Activated CD8-positive, alpha-beta memory T cell treated with anti-CD3 and anti-CD28 coated beads, Interleukin-2, amount 50 U/mL, for 24 hours (primary cell): ENCODE results near the gene CBX4.

Experiments used
- DNase-seq: peaks from one replicate; pipeline ENCODE4 v3.0.0-alpha.2; 2020; ENCODE audit errors: extremely low read depth

The CBX4 gene

DNA sequence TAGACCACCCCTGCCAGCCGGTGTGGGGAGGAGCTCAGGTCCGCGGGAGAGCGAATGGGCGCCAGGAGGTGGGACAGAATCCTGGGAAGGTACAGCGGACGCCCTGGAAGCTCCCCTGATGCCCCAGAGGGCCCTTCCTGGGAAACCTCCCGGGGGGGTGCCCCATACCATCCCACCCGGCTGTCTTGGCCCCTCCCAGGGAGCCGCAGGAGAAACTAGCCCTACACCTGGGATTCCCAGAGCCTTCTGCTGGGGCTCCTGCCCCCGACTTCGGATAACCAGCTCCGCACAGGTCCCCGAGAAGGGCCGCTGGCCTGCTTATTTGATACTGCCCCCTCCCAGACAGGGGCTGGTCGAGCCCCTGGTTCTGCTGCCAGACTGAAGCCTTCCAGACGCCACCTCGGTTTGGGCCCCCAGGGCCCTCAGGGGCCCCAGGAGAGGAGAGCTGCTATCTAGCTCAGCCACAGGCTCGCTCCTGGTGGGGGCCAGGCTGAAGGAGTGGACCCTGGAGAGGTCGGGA is 3.0 kb upstream of the CBX4 start:
- no peak for DNase-seq

DNA sequence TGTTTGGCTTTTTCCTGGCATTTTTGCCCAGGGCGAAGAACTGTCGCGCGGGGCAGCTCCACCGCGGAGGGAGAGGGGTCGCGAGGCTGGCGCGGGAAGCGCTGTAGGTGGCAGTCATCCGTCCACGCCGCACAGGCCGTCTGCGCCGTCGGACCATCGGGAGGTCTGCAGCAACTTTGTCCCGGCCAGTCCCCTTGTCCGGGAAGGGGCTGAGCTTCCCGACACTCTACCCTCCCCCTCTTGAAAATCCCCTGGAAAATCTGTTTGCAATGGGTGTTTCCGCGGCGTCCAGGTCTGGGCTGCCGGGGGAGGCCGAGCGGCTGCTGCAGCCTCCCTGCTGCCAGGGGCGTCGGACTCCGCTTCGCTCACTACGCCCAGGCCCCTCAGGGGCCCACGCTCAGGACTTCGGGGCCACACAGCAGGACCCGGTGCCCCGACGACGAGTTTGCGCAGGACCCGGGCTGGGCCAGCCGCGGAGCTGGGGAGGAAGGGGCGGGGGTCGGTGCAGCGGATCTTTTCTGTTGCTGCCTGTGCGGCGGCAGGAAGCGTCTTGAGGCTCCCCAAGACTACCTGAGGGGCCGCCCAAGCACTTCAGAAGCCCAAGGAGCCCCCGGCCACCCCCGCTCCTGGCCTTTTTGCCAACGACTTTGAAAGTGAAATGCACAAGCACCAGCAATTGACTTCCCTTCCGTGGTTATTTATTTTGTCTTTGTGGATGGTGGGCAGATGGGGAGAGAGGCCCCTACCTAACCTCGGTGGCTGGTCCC is 2.3 kb upstream of the CBX4 start:
- no peak for DNase-seq

DNA sequence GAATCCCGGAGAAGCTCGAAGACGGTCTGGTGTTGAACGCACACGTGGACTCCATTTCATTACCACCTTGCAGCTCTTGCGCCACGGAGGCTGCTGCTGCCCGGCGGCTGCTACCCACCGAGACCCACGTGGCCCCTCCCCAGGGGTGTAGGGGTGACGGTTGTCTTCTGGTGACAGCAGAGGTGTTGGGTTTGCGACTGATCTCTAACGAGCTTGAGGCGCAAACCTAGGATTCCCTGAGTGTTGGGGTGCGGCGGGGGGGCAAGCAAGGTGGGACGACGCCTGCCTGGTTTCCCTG is 1.7 kb upstream of the CBX4 start:
- DNase-seq: no peak

DNA sequence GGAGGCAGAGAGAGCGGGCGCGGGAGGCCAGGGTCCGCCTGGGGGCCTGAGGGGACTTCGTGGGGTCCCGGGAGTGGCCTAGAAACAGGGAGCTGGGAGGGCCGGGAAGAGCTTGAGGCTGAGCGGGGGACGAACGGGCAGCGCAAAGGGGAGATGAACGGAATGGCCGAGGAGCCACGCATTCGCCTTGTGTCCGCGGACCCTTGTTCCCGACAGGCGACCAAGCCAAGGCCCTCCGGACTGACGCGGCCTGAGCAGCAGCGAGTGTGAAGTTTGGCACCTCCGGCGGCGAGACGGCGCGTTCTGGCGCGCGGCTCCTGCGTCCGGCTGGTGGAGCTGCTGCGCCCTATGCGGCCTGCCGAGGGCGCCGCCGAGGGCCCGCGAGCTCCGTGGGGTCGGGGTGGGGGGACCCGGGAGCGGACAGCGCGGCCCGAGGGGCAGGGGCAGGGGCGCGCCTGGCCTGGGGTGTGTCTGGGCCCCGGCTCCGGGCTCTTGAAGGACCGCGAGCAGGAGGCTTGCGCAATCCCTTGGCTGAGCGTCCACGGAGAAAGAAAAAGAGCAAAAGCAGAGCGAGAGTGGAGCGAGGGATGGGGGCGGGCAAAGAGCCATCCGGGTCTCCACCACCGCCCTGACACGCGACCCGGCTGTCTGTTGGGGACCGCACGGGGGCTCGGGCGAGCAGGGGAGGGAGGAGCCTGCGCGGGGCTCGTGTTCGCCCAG is 1.2 kb upstream of the CBX4 start:
- no peak for DNase-seq

DNA sequence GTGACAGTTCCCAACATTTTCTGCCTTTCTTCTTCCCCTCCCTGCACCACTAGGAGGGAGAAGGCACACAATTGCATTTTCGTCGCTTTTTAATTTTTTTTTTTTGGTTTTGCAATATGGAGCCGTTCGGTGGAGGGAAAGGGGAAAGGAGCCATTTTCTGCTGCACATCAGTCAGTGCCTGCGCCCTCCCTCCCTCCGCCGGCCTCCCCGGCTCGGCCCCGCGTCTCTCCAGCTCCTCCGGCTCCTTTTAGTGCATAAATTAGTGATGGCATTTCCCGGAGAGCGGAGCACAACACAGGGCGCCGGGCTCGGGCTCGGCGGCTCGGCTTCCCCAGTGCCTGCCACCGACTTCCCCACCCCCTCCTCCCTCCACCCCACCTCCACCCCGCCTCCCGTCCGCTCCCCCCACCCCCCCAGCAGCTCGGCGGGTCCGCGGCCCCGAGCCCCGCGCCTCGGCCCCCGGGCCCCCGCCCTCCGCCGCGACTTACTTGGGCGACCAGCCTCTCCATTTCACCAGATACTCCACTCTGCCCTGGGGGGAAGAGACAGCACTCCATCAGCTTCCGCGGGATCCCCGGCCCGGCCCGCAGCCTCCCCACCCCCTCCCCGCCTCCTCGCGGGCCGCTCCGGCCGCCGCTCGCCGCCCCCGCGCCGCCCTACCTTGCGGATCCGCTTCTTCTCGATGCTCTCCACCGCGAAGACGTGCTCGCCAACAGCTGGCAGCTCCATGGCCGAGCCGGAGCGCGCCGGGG is 542 bp downstream of the CBX4 start:
- no peak for DNase-seq

DNA sequence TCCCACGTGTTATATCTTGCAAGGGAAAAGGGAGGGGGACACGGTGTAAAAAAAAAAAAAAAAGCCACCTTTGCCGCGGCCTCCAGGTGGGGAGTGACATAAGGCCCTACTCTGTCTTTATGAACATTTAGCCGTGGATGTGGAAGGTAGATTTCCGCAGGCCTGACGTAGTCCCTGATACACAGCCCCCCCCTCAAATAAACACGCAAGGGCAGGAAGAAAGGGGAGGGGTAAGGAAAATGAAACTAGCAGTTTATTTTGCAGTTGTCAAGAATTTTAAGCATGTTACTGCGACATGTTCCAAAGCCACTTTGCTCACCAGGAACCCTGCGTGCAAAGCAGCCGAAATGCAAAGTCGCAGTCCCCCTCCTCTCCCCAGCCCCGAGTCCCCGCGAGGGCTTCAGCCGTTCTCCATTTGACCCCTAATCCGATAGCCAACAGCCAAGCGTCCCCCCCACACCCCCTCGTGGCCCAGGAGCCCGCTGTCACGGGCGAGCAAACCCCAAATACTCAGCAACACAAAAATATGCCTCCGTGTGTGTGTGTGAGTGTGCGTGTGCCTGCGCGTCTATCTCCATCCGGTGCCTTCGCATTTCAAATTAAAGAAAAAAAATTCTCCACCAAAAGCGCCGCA is 1.2 kb downstream of the CBX4 start:
- no peak for DNase-seq

DNA sequence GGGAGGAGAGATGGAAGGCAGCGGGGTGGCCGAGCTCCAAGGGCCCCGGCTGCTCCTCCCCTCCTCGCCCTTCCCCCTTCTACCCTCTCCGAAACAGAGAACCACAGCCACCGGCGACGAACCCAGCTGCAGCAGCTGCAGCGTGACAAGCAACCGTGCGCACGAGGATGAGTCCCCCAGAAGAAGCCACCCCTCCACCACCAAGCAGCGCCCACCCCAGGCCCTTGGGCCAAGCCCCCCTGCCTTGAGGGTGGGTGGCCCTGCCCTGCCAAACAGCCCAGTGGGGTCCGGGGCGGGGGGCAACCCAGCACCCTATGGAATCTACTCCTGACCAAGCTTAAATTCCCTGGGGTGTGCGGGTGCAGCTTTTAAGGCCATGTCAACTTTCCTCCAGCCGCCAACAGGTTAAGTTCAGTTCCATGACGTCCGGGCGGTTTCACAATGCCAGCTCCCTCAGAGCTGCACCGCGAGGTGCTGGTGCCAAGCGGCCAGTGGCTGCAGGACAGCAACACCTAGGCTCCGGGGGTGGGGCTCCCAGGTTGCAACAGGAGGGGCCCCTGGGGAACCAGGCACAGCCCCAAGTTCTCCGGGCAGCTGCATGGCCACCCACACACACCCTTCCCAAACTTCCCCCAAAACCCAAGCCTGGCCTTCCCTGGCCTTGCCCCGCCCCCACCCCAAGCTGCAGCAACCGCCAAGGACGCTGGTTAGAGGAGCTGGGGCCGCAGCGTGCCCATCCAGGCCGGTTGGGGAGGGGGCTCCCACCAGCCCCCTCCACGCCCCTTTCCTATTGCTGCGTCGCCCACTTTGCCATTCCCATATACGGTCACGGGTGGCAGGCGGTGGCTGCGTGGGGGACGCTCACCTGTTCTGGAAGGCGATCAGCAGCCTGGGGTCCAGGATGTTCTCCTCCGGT is 2.0 kb downstream of the CBX4 start:
- no peak for DNase-seq

DNA sequence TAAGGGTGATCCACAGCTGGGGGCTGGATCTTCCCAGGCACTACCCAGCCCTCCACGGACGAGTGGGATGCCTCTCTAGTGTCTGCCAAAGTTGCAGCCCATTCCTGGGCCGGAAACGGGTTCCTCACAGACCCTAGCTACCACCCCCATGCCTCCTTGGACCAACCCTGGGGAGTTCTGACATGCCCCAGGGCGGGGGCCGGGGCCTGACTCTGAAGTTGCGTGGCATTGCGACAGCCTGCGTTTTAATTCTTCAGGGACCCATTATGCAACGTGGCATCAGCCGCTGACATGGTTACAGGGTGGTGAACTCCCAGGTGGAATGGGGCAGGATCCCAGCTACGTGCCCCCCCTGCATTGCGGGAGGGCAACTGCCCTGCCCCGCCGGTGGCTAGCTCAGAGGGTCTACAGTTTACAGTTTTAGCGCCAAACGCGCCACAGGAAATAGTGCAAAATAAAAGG is 2.7 kb downstream of the CBX4 start:
- no peak for DNase-seq

DNA sequence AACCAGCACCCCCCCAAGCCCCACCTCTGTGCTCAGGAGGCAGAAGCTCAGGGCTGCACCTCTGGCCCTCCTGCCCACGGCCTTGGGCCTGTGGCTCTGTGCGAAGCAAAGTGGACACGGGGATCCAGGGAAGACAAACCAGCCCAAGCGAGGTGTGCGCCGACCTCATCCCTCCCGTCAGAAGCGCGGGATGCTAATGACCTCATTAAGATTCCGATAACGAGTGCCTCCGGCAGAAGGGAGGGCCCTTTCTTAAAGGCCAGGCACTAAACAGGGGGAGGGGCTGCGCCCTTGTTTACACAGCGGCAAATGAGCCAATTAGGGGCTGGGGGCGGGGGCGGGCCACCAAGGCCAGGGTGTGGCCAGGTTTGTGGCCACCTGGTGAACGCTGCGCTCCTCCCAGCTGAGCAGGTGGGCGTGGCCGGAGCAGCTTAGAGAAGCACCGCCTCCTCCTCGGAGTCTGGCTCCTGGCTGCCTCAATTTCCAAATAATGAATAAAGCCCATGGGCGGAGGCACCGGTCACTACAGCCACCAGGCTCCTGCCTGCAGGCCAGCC is 3.2 kb downstream of the CBX4 start:
- DNase-seq: no peak

DNA sequence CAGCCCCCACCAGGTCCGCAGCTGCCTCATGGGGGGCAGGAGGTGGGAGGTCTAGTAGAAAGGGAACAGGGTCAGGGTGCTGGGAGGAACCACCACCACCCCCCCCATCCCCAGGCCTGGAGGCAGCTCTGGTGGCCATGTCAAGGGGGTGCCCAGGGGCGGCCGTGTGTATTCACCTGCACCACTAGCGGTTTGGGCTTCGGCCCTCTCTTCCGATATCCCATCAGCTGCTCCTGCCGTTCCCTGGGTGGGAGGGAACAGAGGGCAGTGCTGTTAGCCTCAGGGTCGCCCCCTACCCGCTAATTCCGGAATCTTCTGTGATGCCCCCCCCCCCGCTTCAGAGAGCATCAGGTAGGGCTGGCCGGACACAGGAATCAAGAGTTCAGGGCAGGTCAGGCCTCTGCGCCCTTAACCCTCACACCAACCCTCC is 3.8 kb downstream of the CBX4 start:
- no peak for DNase-seq

DNA sequence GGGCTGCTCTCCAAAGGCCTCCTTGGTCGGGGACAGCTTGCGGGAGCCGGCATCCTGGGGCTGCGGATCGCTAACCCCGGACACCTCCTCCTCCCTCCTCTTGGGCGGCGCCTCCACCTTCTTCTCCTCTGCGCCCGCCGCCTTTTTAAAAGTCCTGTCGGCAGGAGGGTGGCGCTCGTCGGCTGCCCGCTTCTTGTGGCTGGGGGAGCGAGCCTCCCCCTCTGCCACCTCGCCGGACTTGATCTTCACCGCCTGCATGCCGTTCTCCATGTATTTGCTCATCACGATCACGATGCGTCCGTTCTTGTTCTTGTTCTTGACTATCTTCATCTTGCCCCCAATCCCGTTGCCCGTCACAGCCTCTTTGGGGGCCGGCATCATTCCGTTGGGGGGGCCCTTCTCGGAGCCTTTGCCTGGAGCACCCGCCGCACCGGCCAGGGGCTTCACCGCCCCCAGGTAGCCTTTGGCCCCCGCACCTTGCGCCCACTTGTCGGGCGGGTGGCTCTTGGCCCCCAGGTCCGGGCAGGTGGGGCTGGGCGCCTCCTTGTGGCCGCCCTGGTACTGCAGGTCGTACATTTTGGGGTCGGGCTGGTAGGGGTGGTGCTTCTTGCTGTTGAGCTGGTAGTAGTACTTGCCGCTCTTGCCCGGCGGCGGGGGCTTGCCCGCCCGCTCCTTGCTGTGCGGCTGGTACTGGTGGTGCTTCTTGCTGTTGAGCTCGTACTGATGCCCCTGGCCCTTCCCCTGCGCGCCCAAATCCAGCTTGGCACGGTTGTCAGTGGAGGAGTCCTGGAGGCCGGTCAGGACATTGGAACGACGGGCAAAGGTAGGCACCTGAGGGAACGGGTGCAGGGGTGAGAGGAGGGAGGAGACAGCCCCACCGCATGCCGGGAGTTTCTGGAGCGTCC is 4.4 kb downstream of the CBX4 start:
- no peak for DNase-seq

DNA sequence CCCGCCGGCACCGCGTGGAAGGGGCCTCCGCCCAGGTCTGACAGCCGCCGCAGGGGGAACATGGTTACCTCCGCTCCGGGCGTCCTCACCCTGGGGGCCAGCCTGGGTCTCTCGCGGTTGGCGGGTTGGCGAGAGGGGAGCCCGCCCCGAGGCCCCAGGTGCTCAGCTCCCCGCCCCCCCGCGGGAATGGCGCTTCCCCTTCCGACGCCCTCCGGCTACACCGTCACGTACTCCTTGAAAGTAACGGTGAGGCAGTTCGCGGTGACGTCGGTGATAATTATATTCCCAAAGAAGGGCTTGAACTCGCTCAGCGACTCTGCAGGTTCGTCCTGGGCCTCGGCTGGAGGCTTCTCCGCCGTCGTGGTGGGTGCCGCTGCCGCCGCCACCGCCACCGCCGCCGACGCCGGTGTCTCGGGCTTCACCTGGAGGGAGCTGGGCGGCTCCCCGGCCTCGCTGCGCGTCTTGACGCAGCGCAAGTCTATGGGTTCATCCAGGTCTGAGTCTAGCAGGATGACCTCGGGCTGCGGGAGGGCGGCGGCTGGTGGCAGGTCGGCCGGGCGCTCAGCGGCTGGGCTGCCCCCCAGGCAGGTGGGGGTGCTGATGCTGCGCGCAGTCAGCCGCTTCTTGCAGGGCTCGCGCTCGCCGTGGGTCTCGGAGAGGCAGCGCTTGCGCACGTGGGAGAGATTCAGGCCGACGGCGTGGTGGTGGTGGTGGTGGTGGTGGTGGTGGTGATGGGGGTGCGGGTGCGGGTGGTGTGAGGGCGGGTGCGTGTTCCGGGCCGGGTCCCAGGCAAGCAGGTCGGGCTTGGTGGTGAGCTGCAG is 5.3 kb downstream of the CBX4 start:
- no peak for DNase-seq

DNA sequence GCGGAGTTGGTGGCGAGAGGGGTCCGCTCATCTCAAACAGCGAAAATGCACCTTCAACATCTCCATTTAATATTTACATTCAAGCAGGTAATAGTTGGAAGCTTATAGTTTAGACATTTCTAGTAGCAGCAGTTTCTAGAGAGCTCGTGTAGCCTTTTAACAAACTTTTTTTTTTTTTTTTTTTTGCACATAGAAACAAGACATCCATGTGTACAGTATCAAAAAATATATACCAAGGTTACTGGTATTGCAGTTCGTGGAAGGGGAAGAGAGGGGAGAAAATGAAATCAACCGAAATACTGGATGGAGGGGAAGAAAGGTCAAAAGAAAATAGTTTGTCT is 6.2 kb downstream of the CBX4 start:
- DNase-seq: no peak

DNA sequence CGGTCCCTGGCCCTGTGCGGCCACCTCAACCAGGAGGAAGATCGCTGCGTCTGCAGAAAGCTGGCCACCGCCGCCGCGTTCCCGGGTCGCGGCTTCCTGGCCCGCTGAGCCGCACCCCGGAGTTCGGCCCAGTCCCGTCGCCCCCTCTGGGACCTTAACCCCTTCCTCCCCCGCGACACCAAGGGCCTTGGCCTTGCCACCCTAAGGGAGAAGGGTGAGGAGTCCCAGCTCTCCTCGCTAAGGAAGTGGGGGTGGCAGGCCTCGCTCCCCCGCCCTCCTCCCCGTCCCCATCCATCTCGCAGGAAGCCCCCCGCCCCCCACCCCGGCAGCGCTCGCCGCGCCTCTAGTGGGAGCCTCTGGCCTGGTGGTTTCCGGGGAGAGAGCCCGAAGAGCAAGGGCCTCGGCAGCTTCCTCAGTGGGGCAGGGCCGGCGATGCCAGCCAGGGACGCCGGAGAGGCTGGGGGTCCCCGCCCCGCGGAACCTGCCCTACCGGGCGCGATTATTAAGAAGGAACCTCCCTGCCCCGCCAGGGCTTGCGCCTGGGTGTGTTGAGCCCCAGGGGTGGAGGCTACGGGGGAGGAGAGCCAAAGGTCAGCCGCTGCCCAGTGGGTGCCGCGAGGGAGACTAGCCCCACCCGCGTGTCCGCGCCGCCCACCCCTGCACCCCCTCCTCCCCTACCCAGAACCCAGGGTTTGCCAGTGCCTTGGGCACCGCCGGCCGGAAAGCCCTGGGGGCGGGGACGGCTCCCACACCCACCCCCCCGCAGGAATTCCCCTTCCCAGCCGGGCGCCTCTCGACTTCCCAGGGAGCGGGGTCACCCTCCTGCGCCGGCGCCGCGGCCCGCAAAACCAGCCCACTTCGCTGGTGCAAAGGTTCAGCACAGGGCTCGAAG is 6.8 kb downstream of the CBX4 start:
- DNase-seq: no peak

DNA sequence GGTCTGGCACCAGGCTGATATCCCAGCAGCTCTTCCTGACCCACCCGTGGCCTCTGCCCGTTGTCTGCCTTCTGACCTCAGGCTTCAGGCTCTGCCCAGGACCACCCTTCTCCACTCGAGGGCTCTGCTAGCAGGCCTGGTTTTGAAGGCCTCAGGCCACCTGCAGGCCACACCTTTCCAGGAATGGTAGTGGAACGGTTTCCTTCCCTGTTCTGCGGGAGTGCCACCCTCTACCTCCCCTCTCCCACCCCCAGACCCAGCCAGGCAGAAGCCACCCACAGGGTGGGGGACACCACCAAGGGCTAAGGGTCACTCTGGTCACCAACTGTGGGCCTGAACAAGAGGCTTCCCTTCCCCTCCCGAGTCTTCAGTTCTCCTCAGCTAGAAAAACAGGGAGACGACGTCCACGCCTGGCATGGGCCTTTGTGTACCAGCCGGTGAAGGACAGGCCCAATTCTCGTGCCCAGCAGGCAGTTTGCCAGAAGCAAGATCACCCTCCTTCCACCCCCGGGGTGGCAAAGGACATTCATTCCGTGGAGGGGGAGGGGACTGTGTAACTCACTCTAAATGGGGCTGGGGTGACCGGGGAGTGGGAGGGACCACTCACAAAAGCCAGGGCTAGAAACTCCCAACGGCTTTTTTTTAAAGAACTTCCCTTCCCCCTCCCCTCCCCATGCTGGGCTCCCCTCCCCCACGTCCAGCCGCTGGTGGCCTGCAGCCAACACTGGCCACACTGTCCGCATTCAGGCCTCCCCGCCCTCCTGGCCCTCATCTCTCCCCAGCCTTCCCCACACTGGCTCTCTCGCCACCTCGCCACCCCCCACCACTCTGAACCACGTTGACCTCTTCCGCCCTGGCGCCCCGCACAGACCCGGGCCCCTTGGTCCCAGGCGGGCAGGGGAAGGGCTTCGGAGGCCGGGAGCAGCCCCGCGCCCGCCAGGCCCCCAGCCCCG is 7.7 kb downstream of the CBX4 start:
- DNase-seq: no peak

DNA sequence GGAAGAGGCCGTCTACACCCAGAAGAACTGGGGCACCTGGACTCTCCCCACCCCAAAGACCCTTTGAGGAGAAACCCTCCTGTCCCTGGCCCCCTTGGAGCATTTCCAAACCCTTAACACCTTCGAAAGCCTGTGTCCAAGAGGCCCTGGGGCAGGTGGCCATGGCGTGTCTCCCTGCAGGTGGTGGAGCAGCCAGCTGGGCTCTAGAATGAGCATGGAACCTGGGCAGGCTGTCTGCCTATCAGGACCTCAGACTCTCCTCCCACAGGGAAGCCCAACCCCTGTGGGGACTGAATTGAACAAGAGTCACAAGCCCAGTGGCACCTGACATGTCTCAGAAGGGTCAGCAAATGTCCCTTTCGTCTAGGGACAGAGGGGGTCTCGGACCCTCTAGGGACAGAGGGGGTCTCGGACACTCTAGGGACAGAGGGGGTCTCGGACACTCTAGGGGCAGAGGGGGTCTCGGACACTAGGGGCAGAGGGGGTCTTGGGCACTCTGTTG is 8.4 kb downstream of the CBX4 start:
- no peak for DNase-seq

DNA sequence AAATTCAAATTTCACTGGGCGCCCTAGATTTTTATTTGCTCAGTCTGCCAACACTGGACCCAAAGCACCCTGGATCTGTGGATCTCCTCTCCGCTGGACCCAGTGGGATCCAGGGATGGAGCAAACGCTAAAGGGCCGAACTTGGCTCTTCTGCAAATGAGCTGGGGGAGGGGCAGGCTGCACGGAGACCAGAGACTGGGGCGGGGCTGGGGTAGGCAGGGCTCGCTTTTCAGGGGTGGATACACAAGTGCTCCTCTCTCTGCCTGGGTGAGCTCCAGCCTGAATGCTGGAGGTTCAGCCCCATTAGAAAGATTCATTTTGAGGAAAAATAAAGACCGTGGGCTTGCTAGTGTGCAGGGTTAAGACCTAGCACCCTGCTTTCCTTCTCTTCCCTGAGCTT is 8.9 kb downstream of the CBX4 start:
- no peak for DNase-seq
